Stimulated activated memory B cell treated with anti-CD40 and anti-IgM and Interleukin-4, amounts not matched to agents 10 μg/mL and 1 μg/mL and 100 μg/mL, for 72 hours (primary cell): Measurements from ENCODE around the gene SDHA.
"Not testable (repeated sequence)": the region's sequence is repeated elsewhere in the genome, so short reads cannot be mapped to it uniquely, and the experiment has no call there.

Source experiments
- ATAC-seq: fragments of 150-1000 bp; cut with Tn5 transposase; 2 replicates; pipeline ENCODE4 v1.10.0; 2021
- H3K27ac Mint-ChIP-seq: one replicate; pipeline ENCODE4 v1.8.0; 2022; ENCODE audit warnings: mild to moderate bottlenecking, mixed read lengths
- H3K27me3 Mint-ChIP-seq: one replicate; pipeline ENCODE4 v1.8.0; 2022; ENCODE audit warnings: mixed read lengths
- H3K36me3 Mint-ChIP-seq: one replicate; pipeline ENCODE4 v1.8.0; 2022; ENCODE audit warnings: mixed read lengths
- H3K4me1 Mint-ChIP-seq: one replicate; pipeline ENCODE4 v1.8.0; 2022; ENCODE audit warnings: mixed read lengths
- H3K4me3 Mint-ChIP-seq: one replicate; pipeline ENCODE4 v1.8.0; 2022; ENCODE audit warnings: mild to moderate bottlenecking, moderate library complexity, mixed read lengths
- H3K9me3 Mint-ChIP-seq: one replicate; pipeline ENCODE4 v1.8.0; 2022; ENCODE audit warnings: mixed read lengths

The SDHA gene

GRCh38 chr5:191036-191948 is 26.8 kb upstream of the SDHA start, which contains the start of gene LRRC14B:
TSS of gene LRRC14B (plus strand) at chr5:191495. CDS start at chr5:191539, 44 bp downstream.
- Mint-ChIP-seq H3K4me1 (peaks cover 29% of the 10 kb centered on the region), H3K27me3 (peaks cover 52% of the 10 kb centered on the region), H3K27ac (peak within 1 kb of the TSS; percentile 10), H3K36me3 (no peaks in the 10 kb centered on the region), H3K4me3 (peak within 1 kb of the TSS; percentile 45), H3K9me3 (no peaks in the 10 kb centered on the region)
- peak; percentile 13 for ATAC-seq

- Mint-ChIP-seq H3K4me1 (peaks cover 29% of the 10 kb centered on the region), H3K27me3 (peaks cover 46% of the 10 kb centered on the region)
Observed at GRCh38 chr5:191949-192690, 26.0 kb upstream of the SDHA start.

GRCh38 chr5:192691-192969 is 25.5 kb upstream of the SDHA start:
- peaks cover 29% of the 10 kb centered on the region for H3K4me1 Mint-ChIP-seq
- no peaks in the 10 kb centered on the region for H3K9me3 Mint-ChIP-seq
- no peak overlapping the region for H3K27ac Mint-ChIP-seq
- H3K36me3 Mint-ChIP-seq, result no peaks in the 10 kb centered on the region
- ATAC-seq, result no peak
- peaks cover 41% of the 10 kb centered on the region for H3K27me3 Mint-ChIP-seq
- no peak overlapping the region for H3K4me3 Mint-ChIP-seq

More at GRCh38 chr5:191949-192690, 26.0 kb upstream of the SDHA start:
- Mint-ChIP-seq H3K36me3 (no peaks in the 10 kb centered on the region), H3K9me3 (no peaks in the 10 kb centered on the region), H3K4me3 (peak overlapping the region; percentile 42), H3K27ac (no peak overlapping the region)
- ATAC-seq, result no peak

- no peak overlapping the region for H3K27ac Mint-ChIP-seq
- no peaks in the 10 kb centered on the region for H3K9me3 Mint-ChIP-seq
- peaks cover 27% of the 10 kb centered on the region for H3K4me1 Mint-ChIP-seq
- no peak overlapping the region for H3K4me3 Mint-ChIP-seq
- peaks cover 36% of the 10 kb centered on the region for H3K27me3 Mint-ChIP-seq
- ATAC-seq, result peak; percentile 10
- H3K36me3 Mint-ChIP-seq, result no peaks in the 10 kb centered on the region
Observed at GRCh38 chr5:192970-193831, 24.9 kb upstream of the SDHA start.

- no peaks in the 10 kb centered on the region for H3K36me3 Mint-ChIP-seq
- peaks cover 20% of the 10 kb centered on the region for H3K4me1 Mint-ChIP-seq
- H3K27ac Mint-ChIP-seq, result no peak overlapping the region
- no peak for ATAC-seq
- no peak overlapping the region for H3K4me3 Mint-ChIP-seq
- H3K9me3 Mint-ChIP-seq, result no peaks in the 10 kb centered on the region
- H3K27me3 Mint-ChIP-seq, result peaks cover 27% of the 10 kb centered on the region
Observed at GRCh38 chr5:194102-194501, 24.0 kb upstream of the SDHA start.

- Mint-ChIP-seq H3K9me3 (no peaks in the 10 kb centered on the region), H3K27ac (no peak overlapping the region), H3K27me3 (peaks cover 26% of the 10 kb centered on the region), H3K4me1 (peaks cover 20% of the 10 kb centered on the region), H3K4me3 (no peak overlapping the region), H3K36me3 (no peaks in the 10 kb centered on the region)
- no peak for ATAC-seq
Observed at GRCh38 chr5:194603-195209, 23.4 kb upstream of the SDHA start.

GRCh38 chr5:195401-196160 is 22.5 kb upstream of the SDHA start:
- Mint-ChIP-seq H3K27me3 (peaks cover 18% of the 10 kb centered on the region), H3K4me1 (peaks cover 23% of the 10 kb centered on the region), H3K9me3 (no peaks in the 10 kb centered on the region), H3K27ac (peak overlapping the region; percentile 25), H3K4me3 (no peak overlapping the region), H3K36me3 (no peaks in the 10 kb centered on the region)
- no peak for ATAC-seq

GRCh38 chr5:196350-196749 is 21.8 kb upstream of the SDHA start:
- no peak overlapping the region for H3K27ac Mint-ChIP-seq
- no peaks in the 10 kb centered on the region for H3K9me3 Mint-ChIP-seq
- H3K27me3 Mint-ChIP-seq, result peaks cover 16% of the 10 kb centered on the region
- peak; percentile 66 for ATAC-seq
- no peaks in the 10 kb centered on the region for H3K36me3 Mint-ChIP-seq
- H3K4me1 Mint-ChIP-seq, result peaks cover 26% of the 10 kb centered on the region
- H3K4me3 Mint-ChIP-seq, result no peak overlapping the region

- H3K4me3 Mint-ChIP-seq, result not testable (repeated sequence)
Observed at GRCh38 chr5:197031-197430, 21.1 kb upstream of the SDHA start.

GRCh38 chr5:197892-198489 is 20.1 kb upstream of the SDHA start:
- Mint-ChIP-seq H3K9me3 (no peaks in the 10 kb centered on the region), H3K36me3 (peaks cover 12% of the 10 kb centered on the region), H3K27ac (no peak overlapping the region), H3K27me3 (peaks cover 3% of the 10 kb centered on the region), H3K4me3 (no peak overlapping the region), H3K4me1 (peaks cover 26% of the 10 kb centered on the region)
- no peak for ATAC-seq

More at GRCh38 chr5:197031-197430, 21.1 kb upstream of the SDHA start:
- peaks cover 13% of the 10 kb centered on the region for H3K27me3 Mint-ChIP-seq
- not testable (repeated sequence) for H3K27ac Mint-ChIP-seq, H3K9me3 Mint-ChIP-seq, ATAC-seq, H3K36me3 Mint-ChIP-seq
- H3K4me1 Mint-ChIP-seq, result peaks cover 32% of the 10 kb centered on the region

- no peaks in the 10 kb centered on the region for H3K9me3 Mint-ChIP-seq
- peaks cover 26% of the 10 kb centered on the region for H3K4me1 Mint-ChIP-seq
- H3K4me3 Mint-ChIP-seq, result no peak overlapping the region
- no peak overlapping the region for H3K27ac Mint-ChIP-seq
- peaks cover 17% of the 10 kb centered on the region for H3K36me3 Mint-ChIP-seq
- ATAC-seq, result no peak
- H3K27me3 Mint-ChIP-seq, result no peaks in the 10 kb centered on the region
Observed at GRCh38 chr5:198516-199196, 19.5 kb upstream of the SDHA start.

- Mint-ChIP-seq H3K36me3 (peaks cover 24% of the 10 kb centered on the region), H3K27me3 (no peaks in the 10 kb centered on the region), H3K4me1 (peaks cover 26% of the 10 kb centered on the region), H3K9me3 (no peaks in the 10 kb centered on the region), H3K4me3 (no peak overlapping the region), H3K27ac (no peak overlapping the region)
- no peak for ATAC-seq
Observed at GRCh38 chr5:199197-199949, 18.7 kb upstream of the SDHA start.
